ENCODE results near the gene C16orf86.
"Not testable (repeated sequence)": the region's sequence is repeated elsewhere in the genome, so short reads cannot be mapped to it uniquely, and the experiment has no call there.

C16orf86 gene

GRCh38 chr16:67685388-67686112 lies 18.9 kb downstream of the C16orf86 start:
- Histone ChIP-seq H3K4me3 (ENCODE audit: low read length) (no peak overlapping the region), H3K36me3 (ENCODE audit: control insufficient read depth, low read length) (peaks cover 12% of the 10 kb centered on the region), H3K79me2 (ENCODE audit: control insufficient read depth, low read length) (no peaks in the 10 kb centered on the region), H4K20me1 (ENCODE audit: control insufficient read depth, insufficient read depth, low read depth, low read length) (no peaks in the 10 kb centered on the region), H3K27ac (ENCODE audit: low read depth, low read length) (no peak overlapping the region), H3K27me3 (ENCODE audit: control insufficient read depth, low read length) (no peaks in the 10 kb centered on the region), H3K9me2 (replicated peaks; ENCODE audit: control insufficient read depth, low read length) (no peaks in the 10 kb centered on the region), H3K4me1 (ENCODE audit: control insufficient read depth, low read length) (peaks cover 12% of the 10 kb centered on the region), H3K4me2 (ENCODE audit: low read length) (peak overlapping the region; percentile 34; the same call in 1 of the 2 replicates), H3K9me3 (ENCODE audit: control insufficient read depth, insufficient read depth, low read length) (no peaks in the 10 kb centered on the region), H3F3A (ENCODE audit: control insufficient read depth, insufficient read depth) (no peaks in the 10 kb centered on the region)
- no peak for TF ChIP-seq EZH2phosphoT487 (IDR thresholded peaks at IDR 0.05; ENCODE audit: borderline replicate concordance, low read length)

GRCh38 chr16:67693517-67694285 lies 27.1 kb downstream of the C16orf86 start:
- not testable (repeated sequence) for H3K9me3 ChIP-seq (ENCODE audit: control insufficient read depth, insufficient read depth, low read length); H3K4me3 ChIP-seq (ENCODE audit: low read length); H4K20me1 ChIP-seq (ENCODE audit: control insufficient read depth, insufficient read depth, low read depth, low read length); H3K27me3 ChIP-seq (ENCODE audit: control insufficient read depth, low read length); H3K36me3 ChIP-seq (ENCODE audit: control insufficient read depth, low read length); H3K4me1 ChIP-seq (ENCODE audit: control insufficient read depth, low read length); H3K79me2 ChIP-seq (ENCODE audit: control insufficient read depth, low read length); H3K9me2 ChIP-seq (replicated peaks; ENCODE audit: control insufficient read depth, low read length); H3K27ac ChIP-seq (ENCODE audit: low read depth, low read length); H3F3A ChIP-seq (ENCODE audit: control insufficient read depth, insufficient read depth); H3K4me2 ChIP-seq (ENCODE audit: low read length)

- Histone ChIP-seq H3K27ac (ENCODE audit: low read depth, low read length) (no peak overlapping the region), H3K36me3 (ENCODE audit: control insufficient read depth, low read length) (no peaks in the 10 kb centered on the region; the same call in 1 of the 2 replicates), H3K9me3 (ENCODE audit: control insufficient read depth, insufficient read depth, low read length) (peaks cover 4% of the 10 kb centered on the region; the same call in 1 of the 2 replicates), H3K4me3 (ENCODE audit: low read length) (no peak overlapping the region), H3K27me3 (ENCODE audit: control insufficient read depth, low read length) (no peaks in the 10 kb centered on the region), H3K4me1 (ENCODE audit: control insufficient read depth, low read length) (peaks cover 6% of the 10 kb centered on the region), H3F3A (ENCODE audit: control insufficient read depth, insufficient read depth) (no peaks in the 10 kb centered on the region), H3K4me2 (ENCODE audit: low read length) (no peak overlapping the region), H3K9me2 (replicated peaks; ENCODE audit: control insufficient read depth, low read length) (no peaks in the 10 kb centered on the region), H4K20me1 (ENCODE audit: control insufficient read depth, insufficient read depth, low read depth, low read length) (no peaks in the 10 kb centered on the region), H3K79me2 (ENCODE audit: control insufficient read depth, low read length) (peaks cover 5% of the 10 kb centered on the region; the same call in 1 of the 2 replicates)
- no peak for TF ChIP-seq EZH2phosphoT487 (IDR thresholded peaks at IDR 0.05; ENCODE audit: borderline replicate concordance, low read length)
- no peak for TF ChIP-seq CTCF (IDR thresholded peaks at IDR 0.05; ENCODE audit: low read depth, low read length, poor library complexity, severe bottlenecking)
These were observed 28.0 kb downstream of the C16orf86 start for GRCh38 chr16:67694611-67695010.

- H3K27ac ChIP-seq (ENCODE audit: low read depth, low read length) = no peak overlapping the region
These were observed 31.0 kb downstream of the C16orf86 start for GRCh38 chr16:67697422-67698185.

More at GRCh38 chr16:67697422-67698185, 31.0 kb downstream of the C16orf86 start:
- no peaks in the 10 kb centered on the region for H4K20me1 ChIP-seq (ENCODE audit: control insufficient read depth, insufficient read depth, low read depth, low read length)
- no peaks in the 10 kb centered on the region for H3K27me3 ChIP-seq (ENCODE audit: control insufficient read depth, low read length)
- no peaks in the 10 kb centered on the region for H3F3A ChIP-seq (ENCODE audit: control insufficient read depth, insufficient read depth)
- H3K9me2 ChIP-seq (replicated peaks; ENCODE audit: control insufficient read depth, low read length) = no peaks in the 10 kb centered on the region
- H3K4me2 ChIP-seq (ENCODE audit: low read length) = no peak overlapping the region
- no peak overlapping the region for H3K4me3 ChIP-seq (ENCODE audit: low read length)
- H3K9me3 ChIP-seq (ENCODE audit: control insufficient read depth, insufficient read depth, low read length) = peaks cover 7% of the 10 kb centered on the region; the same call in 1 of the 2 replicates
- no peaks in the 10 kb centered on the region; the same call in 1 of the 2 replicates for H3K36me3 ChIP-seq (ENCODE audit: control insufficient read depth, low read length)
- H3K79me2 ChIP-seq (ENCODE audit: control insufficient read depth, low read length) = peaks cover 9% of the 10 kb centered on the region
- peaks cover 6% of the 10 kb centered on the region for H3K4me1 ChIP-seq (ENCODE audit: control insufficient read depth, low read length)
- TF ChIP-seq EZH2phosphoT487 (IDR thresholded peaks at IDR 0.05; ENCODE audit: borderline replicate concordance, low read length) (no peak), CTCF (IDR thresholded peaks at IDR 0.05; ENCODE audit: low read depth, low read length, poor library complexity, severe bottlenecking) (no peak)

Data from DOHH2 (cell line).